GM19438 (cell line): ENCODE data around the gene TMEM269.

Experiments used
- ATAC-seq: cut with Tn5 transposase; IDR thresholded peaks from one replicate; pipeline ENCODE4 v1.9.1; 2021; ENCODE audit warnings: low read depth; ENCODE audit not compliant: unreplicated experiment

Gene TMEM269

GRCh38 chr1:42817976-42818375 is 33.2 kb downstream of the TMEM269 start:
- ATAC-seq: no peak

GRCh38 chr1:42820813-42821212 is 36.0 kb downstream of the TMEM269 start:
- ATAC-seq: no peak

GRCh38 chr1:42821690-42822089 is 36.9 kb downstream of the TMEM269 start:
- ATAC-seq: no peak

- no peak for ATAC-seq
These were observed 38.1 kb downstream of the TMEM269 start for GRCh38 chr1:42822800-42823392.

- no peak for ATAC-seq
These were observed 39.8 kb downstream of the TMEM269 start for GRCh38 chr1:42824481-42825035.

- ATAC-seq: no peak
These were observed 40.5 kb downstream of the TMEM269 start for GRCh38 chr1:42825036-42825851.

GRCh38 chr1:42830631-42831030 is 45.8 kb downstream of the TMEM269 start:
- ATAC-seq: no peak

- no peak for ATAC-seq
These were observed 46.5 kb downstream of the TMEM269 start for GRCh38 chr1:42831273-42831672.

GRCh38 chr1:42832641-42833240 is 48.0 kb downstream of the TMEM269 start:
- ATAC-seq: no peak

- no peak for ATAC-seq
These were observed 49.2 kb downstream of the TMEM269 start for GRCh38 chr1:42833981-42834380.

GRCh38 chr1:42834803-42835202 is 50.0 kb downstream of the TMEM269 start:
- no peak for ATAC-seq

GRCh38 chr1:42835422-42835821 is 50.6 kb downstream of the TMEM269 start:
- no peak for ATAC-seq

- ATAC-seq: no peak
These were observed 52.9 kb downstream of the TMEM269 start for GRCh38 chr1:42837709-42838108.

GRCh38 chr1:42838482-42839190 is 53.8 kb downstream of the TMEM269 start:
- no peak for ATAC-seq

GRCh38 chr1:42841010-42841409 is 56.2 kb downstream of the TMEM269 start:
- no peak for ATAC-seq

GRCh38 chr1:42841440-42842147 is 56.8 kb downstream of the TMEM269 start:
- no peak for ATAC-seq

- ATAC-seq: no peak
These were observed 59.9 kb downstream of the TMEM269 start for GRCh38 chr1:42844592-42845140.

- ATAC-seq: no peak
These were observed 60.4 kb downstream of the TMEM269 start for GRCh38 chr1:42845193-42845592.

GRCh38 chr1:42845866-42846256 is 61.1 kb downstream of the TMEM269 start:
- ATAC-seq: peak; percentile 18
